GM10266 (cell line): ENCODE measurements around the gene AKAP1.

ENCODE experiments used
- DNase-seq: peaks from one replicate; pipeline ENCODE4 v3.0.0; 2012; ENCODE audit errors: extremely low spot score
- TF ChIP-seq, protein P1 (sequence below): IDR thresholded peaks from 2 replicates; pipeline ENCODE4 v1.5.1; 2012; ENCODE audit warnings: mild to moderate bottlenecking, low read depth; ENCODE audit not compliant: control insufficient read depth, insufficient read depth; ENCODE audit errors: missing control alignments

Gene AKAP1

GRCh38 chr17:57105591-57105990 lies 20.5 kb downstream of the AKAP1 start:
- no peak for DNase-seq
- TF ChIP-seq, protein P1, sequence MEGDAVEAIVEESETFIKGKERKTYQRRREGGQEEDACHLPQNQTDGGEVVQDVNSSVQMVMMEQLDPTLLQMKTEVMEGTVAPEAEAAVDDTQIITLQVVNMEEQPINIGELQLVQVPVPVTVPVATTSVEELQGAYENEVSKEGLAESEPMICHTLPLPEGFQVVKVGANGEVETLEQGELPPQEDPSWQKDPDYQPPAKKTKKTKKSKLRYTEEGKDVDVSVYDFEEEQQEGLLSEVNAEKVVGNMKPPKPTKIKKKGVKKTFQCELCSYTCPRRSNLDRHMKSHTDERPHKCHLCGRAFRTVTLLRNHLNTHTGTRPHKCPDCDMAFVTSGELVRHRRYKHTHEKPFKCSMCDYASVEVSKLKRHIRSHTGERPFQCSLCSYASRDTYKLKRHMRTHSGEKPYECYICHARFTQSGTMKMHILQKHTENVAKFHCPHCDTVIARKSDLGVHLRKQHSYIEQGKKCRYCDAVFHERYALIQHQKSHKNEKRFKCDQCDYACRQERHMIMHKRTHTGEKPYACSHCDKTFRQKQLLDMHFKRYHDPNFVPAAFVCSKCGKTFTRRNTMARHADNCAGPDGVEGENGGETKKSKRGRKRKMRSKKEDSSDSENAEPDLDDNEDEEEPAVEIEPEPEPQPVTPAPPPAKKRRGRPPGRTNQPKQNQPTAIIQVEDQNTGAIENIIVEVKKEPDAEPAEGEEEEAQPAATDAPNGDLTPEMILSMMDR: no peak

DNA sequence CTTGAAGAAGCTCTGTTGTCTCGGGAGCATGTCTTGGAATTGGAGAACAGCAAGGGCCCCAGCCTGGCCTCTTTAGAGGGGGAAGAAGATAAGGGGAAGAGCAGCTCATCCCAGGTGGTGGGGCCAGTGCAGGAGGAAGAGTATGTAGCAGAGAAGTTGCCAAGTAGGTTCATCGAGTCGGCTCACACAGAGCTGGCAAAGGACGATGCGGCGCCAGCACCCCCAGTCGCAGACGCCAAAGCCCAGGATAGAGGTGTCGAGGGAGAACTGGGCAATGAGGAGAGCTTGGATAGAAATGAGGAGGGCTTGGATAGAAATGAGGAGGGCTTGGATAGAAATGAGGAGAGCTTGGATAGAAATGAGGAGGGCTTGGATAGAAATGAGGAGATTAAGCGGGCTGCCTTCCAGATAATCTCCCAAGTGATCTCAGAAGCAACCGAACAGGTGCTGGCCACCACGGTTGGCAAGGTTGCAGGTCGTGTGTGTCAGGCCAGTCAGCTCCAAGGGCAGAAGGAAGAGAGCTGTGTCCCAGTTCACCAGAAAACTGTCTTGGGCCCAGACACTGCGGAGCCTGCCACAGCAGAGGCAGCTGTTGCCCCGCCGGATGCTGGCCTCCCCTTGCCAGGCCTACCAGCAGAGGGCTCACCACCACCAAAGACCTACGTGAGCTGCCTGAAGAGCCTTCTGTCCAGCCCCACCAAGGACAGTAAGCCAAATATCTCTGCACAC lies 21.2 kb downstream of the AKAP1 start:
- TF ChIP-seq, protein P1: peak; percentile 17
- DNase-seq: no peak

DNA sequence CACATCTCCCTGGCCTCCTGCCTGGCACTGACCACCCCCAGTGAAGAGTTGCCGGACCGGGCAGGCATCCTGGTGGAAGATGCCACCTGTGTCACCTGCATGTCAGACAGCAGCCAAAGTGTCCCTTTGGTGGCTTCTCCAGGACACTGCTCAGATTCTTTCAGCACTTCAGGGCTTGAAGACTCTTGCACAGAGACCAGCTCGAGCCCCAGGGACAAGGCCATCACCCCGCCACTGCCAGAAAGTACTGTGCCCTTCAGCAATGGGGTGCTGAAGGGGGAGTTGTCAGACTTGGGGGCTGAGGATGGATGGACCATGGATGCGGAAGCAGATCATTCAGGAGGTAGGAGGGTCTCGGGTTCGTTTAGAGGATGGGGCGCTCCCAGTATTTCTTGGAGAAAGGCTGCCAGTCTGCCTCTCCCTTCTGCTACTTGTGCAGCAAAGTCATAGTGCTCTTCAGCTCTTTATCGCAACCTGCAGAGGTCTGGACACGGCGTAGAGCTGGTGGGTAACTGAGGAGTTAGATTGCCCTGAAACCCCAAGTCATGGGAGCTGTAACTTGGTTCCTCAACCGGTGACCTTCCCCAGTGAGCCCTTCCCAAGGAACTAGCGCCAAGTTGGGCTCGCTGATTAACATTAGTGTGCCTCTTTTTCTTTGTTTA lies 21.9 kb downstream of the AKAP1 start:
- TF ChIP-seq, protein P1: no peak

DNA sequence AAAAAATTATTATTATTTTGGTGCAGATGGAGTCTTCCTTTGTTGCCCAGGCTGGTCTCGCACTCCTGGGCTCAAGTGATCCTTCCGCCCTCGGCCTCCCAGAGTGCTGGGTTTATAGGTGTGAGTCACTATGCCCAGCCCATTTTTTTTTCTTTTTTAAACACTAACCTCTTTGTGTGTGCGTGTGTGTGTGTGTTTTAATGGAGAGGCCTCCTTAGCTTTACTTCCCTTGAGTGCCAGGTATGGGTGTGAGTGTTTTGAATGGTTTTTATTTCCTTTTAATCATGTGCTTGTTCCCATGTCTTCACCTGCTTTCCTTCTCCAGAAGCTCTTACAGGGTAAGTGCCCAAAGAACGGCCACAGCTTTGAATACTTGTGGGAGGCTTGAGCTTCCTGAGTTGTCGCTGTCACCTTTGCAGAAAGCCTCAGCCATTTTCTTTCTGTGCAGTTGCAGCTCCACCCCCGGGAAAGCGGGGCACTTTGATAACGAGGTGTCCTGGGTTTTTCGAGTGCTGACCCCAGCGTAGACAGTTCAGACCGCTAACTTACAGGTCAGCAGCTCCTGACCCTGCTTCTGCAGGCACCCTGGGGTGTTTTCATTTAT lies 22.6 kb downstream of the AKAP1 start:
- DNase-seq: no peak
- TF ChIP-seq, protein P1: no peak

More for the DNA sequence above, 21.9 kb downstream of the AKAP1 start:
- no peak for DNase-seq

- DNase-seq: no peak
- TF ChIP-seq, protein P1: no peak
Measured at GRCh38 chr17:57108671-57109392, 23.8 kb downstream of the AKAP1 start.

- DNase-seq: no peak
- TF ChIP-seq, protein P1: no peak
Measured at GRCh38 chr17:57109393-57110151, 24.5 kb downstream of the AKAP1 start.
